GM13977 (cell line): Measurements from ENCODE around the gene TMEM150C.

Experiments used
- DNase-seq: peaks from one replicate; pipeline ENCODE4 v3.0.0; 2012; ENCODE audit warnings: low spot score
- in situ Hi-C: fragments of 300-500 bp; cut with MboI; formaldehyde crosslinking; loops from one replicate; pipeline ENCODE4 v1.12.0; 2022; ENCODE audit warnings: low sequenced_read_pairs, low pct_unique_long_range_greater_than_20kb, mixed read lengths, inconsistent platforms; ENCODE audit not compliant: unreplicated experiment
- TF ChIP-seq, protein P1 (sequence below): IDR thresholded peaks from 2 replicates; pipeline ENCODE4 v1.5.1; 2012; ENCODE audit warnings: mild to moderate bottlenecking, control low read depth; ENCODE audit not compliant: insufficient read depth; ENCODE audit errors: extremely low read depth, missing control alignments

The TMEM150C gene

GRCh38 chr4:82528868-82529267, 32.9 kb downstream of the TMEM150C start:
- TF ChIP-seq, protein P1, sequence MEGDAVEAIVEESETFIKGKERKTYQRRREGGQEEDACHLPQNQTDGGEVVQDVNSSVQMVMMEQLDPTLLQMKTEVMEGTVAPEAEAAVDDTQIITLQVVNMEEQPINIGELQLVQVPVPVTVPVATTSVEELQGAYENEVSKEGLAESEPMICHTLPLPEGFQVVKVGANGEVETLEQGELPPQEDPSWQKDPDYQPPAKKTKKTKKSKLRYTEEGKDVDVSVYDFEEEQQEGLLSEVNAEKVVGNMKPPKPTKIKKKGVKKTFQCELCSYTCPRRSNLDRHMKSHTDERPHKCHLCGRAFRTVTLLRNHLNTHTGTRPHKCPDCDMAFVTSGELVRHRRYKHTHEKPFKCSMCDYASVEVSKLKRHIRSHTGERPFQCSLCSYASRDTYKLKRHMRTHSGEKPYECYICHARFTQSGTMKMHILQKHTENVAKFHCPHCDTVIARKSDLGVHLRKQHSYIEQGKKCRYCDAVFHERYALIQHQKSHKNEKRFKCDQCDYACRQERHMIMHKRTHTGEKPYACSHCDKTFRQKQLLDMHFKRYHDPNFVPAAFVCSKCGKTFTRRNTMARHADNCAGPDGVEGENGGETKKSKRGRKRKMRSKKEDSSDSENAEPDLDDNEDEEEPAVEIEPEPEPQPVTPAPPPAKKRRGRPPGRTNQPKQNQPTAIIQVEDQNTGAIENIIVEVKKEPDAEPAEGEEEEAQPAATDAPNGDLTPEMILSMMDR: no peak
- DNase-seq: no peak
- in situ Hi-C loops: no loop called here

DNA sequence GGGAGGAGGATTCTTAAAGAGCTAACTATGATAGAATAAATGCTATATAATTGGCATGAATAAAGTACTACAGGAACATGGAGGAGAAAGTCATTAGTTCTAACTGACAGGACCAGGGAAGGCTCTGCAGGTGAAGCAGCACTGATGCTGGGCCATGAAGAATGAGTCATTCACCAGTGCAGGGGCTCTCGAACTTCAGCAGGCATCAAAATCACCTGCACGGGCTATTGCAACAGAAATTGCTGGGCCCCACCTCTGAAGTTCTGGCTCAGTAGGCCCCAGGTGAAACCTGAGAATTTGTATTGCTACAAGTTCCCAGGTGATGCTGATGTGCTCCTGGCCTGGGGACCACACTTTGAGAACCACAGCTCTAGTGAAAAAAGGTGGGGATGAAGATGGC, 33.7 kb downstream of the TMEM150C start:
- in situ Hi-C loops: no loop called here
- no peak for DNase-seq
- TF ChIP-seq, protein P1: no peak

DNA sequence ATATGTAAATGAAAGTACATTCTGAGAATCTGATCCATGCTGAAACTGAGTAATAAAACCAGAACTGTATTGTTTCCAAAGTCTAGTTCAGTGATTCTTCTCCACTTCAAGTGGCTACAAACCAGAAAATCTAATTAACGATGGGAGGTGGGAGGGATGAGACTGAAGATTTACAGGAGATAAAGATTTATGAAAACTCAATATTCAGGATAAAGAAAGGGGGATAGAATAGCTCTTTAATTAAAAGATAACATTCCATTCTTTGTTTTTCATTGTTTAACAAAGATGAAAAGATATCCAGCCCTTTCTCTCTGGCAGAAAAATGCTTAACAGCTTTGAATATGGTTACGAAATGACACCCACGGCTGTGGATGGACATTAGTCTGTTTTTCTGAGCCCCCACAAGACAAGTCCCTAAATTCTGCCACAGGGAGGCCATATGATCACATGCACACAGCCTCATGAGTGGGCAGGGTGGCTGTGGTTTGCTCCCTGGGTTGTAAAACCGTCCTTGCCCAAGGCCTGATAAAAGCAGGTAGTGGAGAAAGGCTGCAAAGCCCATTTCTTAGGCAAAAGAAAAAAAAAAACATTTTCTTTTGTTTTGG, 36.4 kb downstream of the TMEM150C start:
- TF ChIP-seq, protein P1: no peak
- in situ Hi-C loops: no loop called here
- no peak for DNase-seq

- TF ChIP-seq, protein P1: no peak
- in situ Hi-C loops: no loop called here
- DNase-seq: no peak
Measured at GRCh38 chr4:82524570-82525152, 37.1 kb downstream of the TMEM150C start.

DNA sequence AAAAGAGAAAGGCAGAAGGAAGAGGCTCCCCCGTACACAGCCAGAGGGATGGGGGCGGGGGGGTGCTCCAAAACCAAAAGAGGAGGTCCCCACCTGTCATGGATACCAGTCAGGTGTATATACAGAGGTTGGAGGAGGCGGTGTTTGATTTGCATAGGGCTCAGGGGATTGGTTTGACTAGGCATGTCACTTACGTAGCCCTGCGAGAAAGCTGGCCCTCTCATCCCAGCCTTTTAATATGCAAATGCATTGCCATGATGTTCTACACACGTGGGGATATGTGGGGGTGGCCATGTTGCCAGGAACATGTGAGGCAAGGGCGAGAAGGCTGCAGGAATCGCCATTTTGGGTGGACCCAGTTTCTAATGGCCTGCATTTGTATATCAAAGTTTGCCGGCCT, 38.6 kb downstream of the TMEM150C start:
- no peak for DNase-seq
- TF ChIP-seq, protein P1: no peak
- in situ Hi-C loops: no loop called here

- TF ChIP-seq, protein P1: no peak
- no peak for DNase-seq
- in situ Hi-C loops: no loop called here
Measured at GRCh38 chr4:82522472-82522871, 39.3 kb downstream of the TMEM150C start.
